PC-3 (cell line): ENCODE measurements around the gene ACAP2. TPM values are rescaled to one million over a fixed set of nuclear protein-coding genes. Genes with fewer than 3 reads are reported as not detected.
"Not testable (repeated sequence)": the region's sequence is repeated elsewhere in the genome, so short reads cannot be mapped to it uniquely, and the experiment has no call there.

ENCODE experiments used
- ATAC-seq: fragments of 200-7000 bp; cut with Tn5 transposase; 2 replicates; pipeline ENCODE4 v1.9.1; 2020; ENCODE audit warnings: mild to moderate bottlenecking, moderate library complexity
- Bru-seq: library from RNA; stranded (reverse); fragments of 400-500 nt; gene quantifications from one replicate; lab custom pipeline; 2021; lab: Mats Ljungman, UMichigan
- BruChase-seq, 2 experiments: library from RNA; stranded (reverse); fragments of 400-500 nt; gene quantifications; one replicate each; lab custom pipeline; 2021; lab: Mats Ljungman, UMichigan
- BruUV-seq: library from RNA; stranded (reverse); fragments of 400-500 nt; replicated peaks from 2 replicates; lab custom pipeline; 2021; lab: Mats Ljungman, UMichigan
- CTCF ChIA-PET: fragments of 300-600 bp; sonication (Branson Sonifier 250); formaldehyde crosslinking; loops from one replicate; lab custom pipeline; 2022; ENCODE audit warnings: antibody characterized with exemption; lab: Charles Lee
- POLR2A ChIA-PET: fragments of 300-600 bp; sonication (Branson Sonifier 250); formaldehyde crosslinking; loops from one replicate; lab custom pipeline; 2022; ENCODE audit warnings: antibody characterized with exemption; ENCODE audit not compliant: unreplicated experiment; lab: Charles Lee
- DNase-seq: peaks from one replicate; pipeline ENCODE4 v3.0.0-alpha.2; 2015
- H2AFZ ChIP-seq: fragments of 300-600 bp; sonication (generic); 2 replicates; pipeline ENCODE4 v1.6.0; 2016; ENCODE audit warnings: antibody characterized with exemption, low read length
- H3F3A ChIP-seq: fragments of 300-600 bp; sonication (generic); one replicate; pipeline ENCODE4 v1.6.0; 2017; ENCODE audit warnings: antibody characterized with exemption, low read length, control low read depth, mild to moderate bottlenecking; ENCODE audit not compliant: unreplicated experiment
- H3K27ac ChIP-seq: fragments of 300-600 bp; sonication (generic); 2 replicates; pipeline ENCODE4 v1.5.1; 2016; ENCODE audit warnings: mild to moderate bottlenecking, low read length
- H3K27me3 ChIP-seq: fragments of 300-600 bp; sonication (generic); 2 replicates; pipeline ENCODE4 v1.6.1; 2016; ENCODE audit warnings: low read length, mixed read lengths
- H3K36me3 ChIP-seq: fragments of 300-600 bp; sonication (generic); 2 replicates; pipeline ENCODE4 v1.6.1; 2016; ENCODE audit warnings: low read depth, mixed run types, low read length, mixed read lengths
- H3K4me1 ChIP-seq: fragments of 300-600 bp; sonication (generic); 2 replicates; pipeline ENCODE4 v1.5.1; 2016; ENCODE audit warnings: low read length; ENCODE audit not compliant: insufficient read depth
- H3K4me2 ChIP-seq: fragments of 300-600 bp; sonication (generic); 2 replicates; pipeline ENCODE4 v1.6.0; 2016; ENCODE audit warnings: low read length
- H3K4me3 ChIP-seq: fragments of 300-600 bp; sonication (generic); 2 replicates; pipeline ENCODE4 v1.5.1; 2016; ENCODE audit warnings: mild to moderate bottlenecking, low read length, mixed read lengths
- H3K79me2 ChIP-seq: fragments of 300-600 bp; sonication (generic); 2 replicates; pipeline ENCODE4 v1.6.1; 2017; ENCODE audit warnings: low read length, mixed read lengths
- H3K9ac ChIP-seq: fragments of 300-600 bp; sonication (generic); 2 replicates; pipeline ENCODE4 v1.6.0; 2016; ENCODE audit warnings: mild to moderate bottlenecking, low read length
- H3K9me2 ChIP-seq: fragments of 300-600 bp; sonication (generic); replicated peaks from 2 replicates; pipeline ENCODE4 v1.6.1; 2016; ENCODE audit warnings: mixed run types, low read length, mixed read lengths
- H3K9me3 ChIP-seq: fragments of 300-600 bp; sonication (generic); 2 replicates; pipeline ENCODE4 v1.6.1; 2016; ENCODE audit warnings: low read length, mixed read lengths
- H4K20me1 ChIP-seq: fragments of 300-600 bp; sonication (generic); 2 replicates; pipeline ENCODE4 v1.6.1; 2016; ENCODE audit warnings: low read length, mixed read lengths
- EZH2 ChIP-seq: fragments of 300-600 bp; sonication (generic); IDR thresholded peaks from one replicate; pipeline ENCODE4 v1.6.1; 2017; ENCODE audit warnings: antibody characterized with exemption, mild to moderate bottlenecking, low read length; ENCODE audit not compliant: unreplicated experiment
- EZH2phosphoT487 ChIP-seq: fragments of 300-600 bp; sonication (generic); IDR thresholded peaks from 2 replicates; pipeline ENCODE4 v1.6.1; 2018; ENCODE audit warnings: mild to moderate bottlenecking, antibody characterized with exemption, low read length, borderline replicate concordance
- intact Hi-C: fragments of 100-400 bp; cut with micrococcal nuclease; formaldehyde crosslinking; loops from 2 replicates; pipeline ENCODE4 v1.9.0; 2023
- long read RNA-seq: library from polyadenylated mRNA; unstranded; transcript quantifications from one replicate; pipeline ENCODE4 v2.0.0, GENCODE V29; 2021; ENCODE audit not compliant: unreplicated experiment
- total RNA-seq: library from RNA; depleted of rRNA; stranded (reverse); fragments of >200 nt; gene quantifications from 2 replicates; pipeline ENCODE4 v1.2.3, GENCODE V29; 2014; rRNA removed
- TF ChIP-seq, protein P1 (sequence below): fragments of 300-600 bp; sonication (generic); conservative IDR thresholded peaks from 2 replicates; pipeline ENCODE4 v1.5.1; 2017; ENCODE audit warnings: antibody characterized with exemption, low read depth, mild to moderate bottlenecking, low read length

The ACAP2 gene, protein sequence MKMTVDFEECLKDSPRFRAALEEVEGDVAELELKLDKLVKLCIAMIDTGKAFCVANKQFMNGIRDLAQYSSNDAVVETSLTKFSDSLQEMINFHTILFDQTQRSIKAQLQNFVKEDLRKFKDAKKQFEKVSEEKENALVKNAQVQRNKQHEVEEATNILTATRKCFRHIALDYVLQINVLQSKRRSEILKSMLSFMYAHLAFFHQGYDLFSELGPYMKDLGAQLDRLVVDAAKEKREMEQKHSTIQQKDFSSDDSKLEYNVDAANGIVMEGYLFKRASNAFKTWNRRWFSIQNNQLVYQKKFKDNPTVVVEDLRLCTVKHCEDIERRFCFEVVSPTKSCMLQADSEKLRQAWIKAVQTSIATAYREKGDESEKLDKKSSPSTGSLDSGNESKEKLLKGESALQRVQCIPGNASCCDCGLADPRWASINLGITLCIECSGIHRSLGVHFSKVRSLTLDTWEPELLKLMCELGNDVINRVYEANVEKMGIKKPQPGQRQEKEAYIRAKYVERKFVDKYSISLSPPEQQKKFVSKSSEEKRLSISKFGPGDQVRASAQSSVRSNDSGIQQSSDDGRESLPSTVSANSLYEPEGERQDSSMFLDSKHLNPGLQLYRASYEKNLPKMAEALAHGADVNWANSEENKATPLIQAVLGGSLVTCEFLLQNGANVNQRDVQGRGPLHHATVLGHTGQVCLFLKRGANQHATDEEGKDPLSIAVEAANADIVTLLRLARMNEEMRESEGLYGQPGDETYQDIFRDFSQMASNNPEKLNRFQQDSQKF
- total RNA-seq: 27.0 and 33.5 TPM in 2 replicates
- percentile 89 among the genes with signal in this experiment for Bru-seq, nascent RNA
- BruChase-seq, experiment 1, labeled RNA remaining after a 6-hour chase: percentile 82 among the genes with signal in this experiment
- percentile 86 among the genes with signal in this experiment for BruChase-seq, experiment 2, labeled RNA remaining after a 2-hour chase
- long read RNA-seq, full-length matches to known transcripts: 16 of 66 reads
- long read RNA-seq, partial matches to known transcripts: 19 of 66 reads
- long read RNA-seq, other reads (novel, unspliced or antisense): 31 of 66 reads

DNA sequence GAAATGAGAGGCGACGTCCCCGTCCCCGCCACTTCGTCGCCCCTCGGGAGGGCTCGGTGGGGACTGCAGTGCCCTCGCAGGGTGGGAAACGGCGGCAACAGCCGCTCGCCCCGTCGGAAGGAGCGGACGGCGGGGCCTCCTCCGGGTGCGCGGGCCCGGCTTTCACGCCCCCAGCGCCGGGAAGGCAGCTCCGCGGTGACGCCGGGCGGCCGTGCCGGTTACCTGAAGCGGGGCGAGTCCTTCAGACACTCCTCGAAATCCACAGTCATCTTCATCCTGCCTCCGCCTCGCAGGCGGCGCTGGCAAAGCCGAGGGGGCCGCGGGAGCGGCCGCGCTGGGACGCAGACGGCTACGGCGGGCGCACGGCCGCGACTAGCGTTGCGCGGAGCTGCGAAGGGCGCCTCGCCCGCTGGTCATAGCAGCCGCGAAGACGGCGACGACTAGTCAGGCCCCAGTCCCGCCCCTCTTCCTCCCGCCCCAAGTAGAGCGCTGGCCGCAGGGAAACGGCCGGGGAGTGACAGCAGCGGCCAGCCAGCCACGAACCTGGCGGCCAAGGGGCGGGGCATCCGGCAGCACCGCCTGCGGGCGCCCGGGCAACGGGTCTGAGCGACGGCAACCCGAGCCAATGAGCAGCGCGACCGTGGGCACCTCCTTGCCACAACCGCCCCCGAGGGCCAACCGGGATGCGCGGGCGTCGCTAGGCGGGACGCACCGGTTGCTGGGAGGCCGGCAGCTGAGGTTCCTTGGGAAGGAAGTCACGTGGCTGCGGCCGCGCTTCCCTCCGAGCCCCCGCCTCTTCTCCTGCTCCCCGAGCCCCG, at the start of gene ACAP2:
Gene ACAP2, minus strand, starts transcription at position 448 of the 818 bp plus-strand sequence. Its CDS starts 173 bp downstream, at position 275.
- no peaks in the 10 kb centered on the region for H3K36me3 ChIP-seq
- H3K4me2 ChIP-seq: peak within 1 kb of the TSS; percentile 90
- H3K79me2 ChIP-seq: peaks cover 49% of the 10 kb centered on the region
- CTCF ChIA-PET: interaction anchor here (0.6 to 1.9 kb wide), 2 partner anchors 172 to 632 kb away, joined by 6 to 13 read pairs; partner anchors contain the start of gene XXYLT1
- no peaks in the 10 kb centered on the region for H3F3A ChIP-seq
- no TSS peak for BruUV-seq
- ATAC-seq (peak; percentile 91), DNase-seq (peak; percentile 99)
- no peaks in the 10 kb centered on the region for H3K9me2 ChIP-seq
- TF ChIP-seq EZH2phosphoT487: no peak
- H3K4me1 ChIP-seq: peaks cover 35% of the 10 kb centered on the region
- no peak within 1 kb of the TSS for H3K27ac ChIP-seq
- H4K20me1 ChIP-seq: 0 out of 2 replicates have a peak, but pooled peaks cover 5% of the 10 kb centered on the region
- no peaks in the 10 kb centered on the region for H3K27me3 ChIP-seq
- POLR2A ChIA-PET: interaction anchor here (0.6 to 0.9 kb wide), 2 partner anchors 52 to 172 kb away, joined by 3 to 4 read pairs; partner anchors contain the start of gene XXYLT1
- peak within 1 kb of the TSS; percentile 95 for H2AFZ ChIP-seq
- H3K4me3 ChIP-seq: peak within 1 kb of the TSS; percentile 84
- H3K9ac ChIP-seq: peak within 1 kb of the TSS; percentile 80
- intact Hi-C loops: loop anchor here (2.0 to 5.0 kb wide), 4 partner anchors 60 to 155 kb away; no protein-coding TSS in a partner anchor
- no peaks in the 10 kb centered on the region for H3K9me3 ChIP-seq

DNA sequence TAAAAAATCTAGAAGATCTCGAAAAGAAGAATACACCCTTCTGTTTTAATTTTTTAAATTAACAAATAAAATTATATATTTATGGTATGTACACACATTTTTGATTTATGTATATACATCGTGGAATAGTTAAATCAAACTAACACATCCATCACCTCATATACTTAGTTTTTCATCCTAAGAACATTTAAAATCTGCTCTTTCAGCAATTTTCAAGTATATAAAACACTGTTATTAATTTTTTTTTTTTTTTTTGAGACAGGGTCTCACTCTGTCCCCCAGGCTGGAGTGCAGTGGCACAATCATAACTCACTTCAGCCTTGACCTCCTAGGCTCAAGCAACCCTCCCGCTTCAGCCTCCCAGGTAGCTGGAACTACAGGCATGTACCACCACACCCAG, 32.8 kb upstream of the ACAP2 start:
- POLR2A ChIA-PET: no interaction called here
- Histone ChIP-seq H3K27me3 (peaks cover 17% of the 10 kb centered on the region), H3K27ac (no peak overlapping the region), H3K4me2 (no peak overlapping the region), H3K4me1 (no peaks in the 10 kb centered on the region), H2AFZ (no peak overlapping the region), H3K79me2 (no peaks in the 10 kb centered on the region), H4K20me1 (no peaks in the 10 kb centered on the region), H3K36me3 (no peaks in the 10 kb centered on the region), H3K4me3 (no peak overlapping the region), H3K9me2 (no peaks in the 10 kb centered on the region), H3K9me3 (no peaks in the 10 kb centered on the region), H3K9ac (no peak overlapping the region), H3F3A (no peaks in the 10 kb centered on the region)
- ATAC-seq: no peak
- no TSS peak for BruUV-seq
- TF ChIP-seq, protein P1, sequence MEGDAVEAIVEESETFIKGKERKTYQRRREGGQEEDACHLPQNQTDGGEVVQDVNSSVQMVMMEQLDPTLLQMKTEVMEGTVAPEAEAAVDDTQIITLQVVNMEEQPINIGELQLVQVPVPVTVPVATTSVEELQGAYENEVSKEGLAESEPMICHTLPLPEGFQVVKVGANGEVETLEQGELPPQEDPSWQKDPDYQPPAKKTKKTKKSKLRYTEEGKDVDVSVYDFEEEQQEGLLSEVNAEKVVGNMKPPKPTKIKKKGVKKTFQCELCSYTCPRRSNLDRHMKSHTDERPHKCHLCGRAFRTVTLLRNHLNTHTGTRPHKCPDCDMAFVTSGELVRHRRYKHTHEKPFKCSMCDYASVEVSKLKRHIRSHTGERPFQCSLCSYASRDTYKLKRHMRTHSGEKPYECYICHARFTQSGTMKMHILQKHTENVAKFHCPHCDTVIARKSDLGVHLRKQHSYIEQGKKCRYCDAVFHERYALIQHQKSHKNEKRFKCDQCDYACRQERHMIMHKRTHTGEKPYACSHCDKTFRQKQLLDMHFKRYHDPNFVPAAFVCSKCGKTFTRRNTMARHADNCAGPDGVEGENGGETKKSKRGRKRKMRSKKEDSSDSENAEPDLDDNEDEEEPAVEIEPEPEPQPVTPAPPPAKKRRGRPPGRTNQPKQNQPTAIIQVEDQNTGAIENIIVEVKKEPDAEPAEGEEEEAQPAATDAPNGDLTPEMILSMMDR: no peak
- no peak for TF ChIP-seq EZH2
- no peak for TF ChIP-seq EZH2phosphoT487
- intact Hi-C loops: no loop called here
- CTCF ChIA-PET: no interaction called here
- no peak for DNase-seq

DNA sequence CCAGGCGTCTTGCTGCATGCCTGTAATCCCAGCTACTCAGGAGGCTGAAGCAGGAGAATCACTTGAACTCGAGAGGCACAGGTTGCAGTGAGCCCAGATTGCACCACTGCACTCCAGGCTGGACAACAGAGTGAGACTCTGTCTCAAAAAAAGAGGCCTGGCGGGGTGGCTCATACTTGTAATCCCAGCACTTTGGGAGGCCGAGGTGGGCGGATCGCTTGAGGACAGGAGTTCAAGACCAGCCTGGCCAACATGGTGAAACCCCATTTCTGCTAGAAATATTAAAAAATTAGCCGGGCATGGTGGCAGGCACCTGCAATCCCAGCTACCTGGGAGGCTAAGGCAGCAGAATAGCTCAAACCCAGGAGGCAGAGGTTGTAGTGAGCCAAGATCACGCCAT, 32.3 kb upstream of the ACAP2 start:
- CTCF ChIA-PET, ATAC-seq, intact Hi-C loops, H3K9ac ChIP-seq, H2AFZ ChIP-seq, H3K36me3 ChIP-seq, POLR2A ChIA-PET, DNase-seq, H3K9me2 ChIP-seq, H3K4me2 ChIP-seq, H3K79me2 ChIP-seq, H3F3A ChIP-seq, H4K20me1 ChIP-seq, BruUV-seq, H3K4me3 ChIP-seq, H3K4me1 ChIP-seq, H3K9me3 ChIP-seq, H3K27ac ChIP-seq: not testable (repeated sequence)
- H3K27me3 ChIP-seq: peaks cover 17% of the 10 kb centered on the region
